Raji (cell line): ENCODE measurements around the gene DHX32.

Experiments
- POLR2A ChIP-seq: IDR thresholded peaks from 2 replicates; pipeline ENCODE4 v1.6.1; 2011; ENCODE audit warnings: low read depth, low read length, control low read depth; ENCODE audit not compliant: insufficient read depth

The DHX32 gene

GRCh38 chr10:125812128-125812750 is 68.9 kb downstream of the DHX32 start:
- no peak for TF ChIP-seq POLR2A

- no peak for TF ChIP-seq POLR2A
Observed at GRCh38 chr10:125811251-125811650, 69.8 kb downstream of the DHX32 start.

- TF ChIP-seq POLR2A = no peak
Observed at GRCh38 chr10:125808047-125808446, 73.0 kb downstream of the DHX32 start.

DNA sequence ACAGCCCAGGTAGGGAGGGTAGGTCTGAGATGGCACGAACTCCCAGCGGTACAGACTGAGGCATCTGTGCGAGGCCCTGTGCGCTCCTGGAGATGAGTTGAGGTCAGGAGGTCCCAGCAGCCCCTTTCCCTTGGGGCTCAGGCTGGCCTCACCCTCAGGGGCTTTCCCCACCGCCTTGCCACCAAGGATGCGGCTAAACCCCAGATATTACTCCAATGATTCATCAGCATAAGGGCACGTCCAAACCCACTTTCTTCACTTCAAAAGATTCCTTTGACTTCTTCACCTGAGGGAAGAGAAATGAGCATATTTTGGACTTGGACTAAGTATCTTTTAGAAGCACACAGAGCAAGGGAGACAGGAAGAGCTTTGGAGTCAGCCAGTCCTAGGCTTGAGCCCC is 78.4 kb downstream of the DHX32 start:
- no peak for TF ChIP-seq POLR2A

DNA sequence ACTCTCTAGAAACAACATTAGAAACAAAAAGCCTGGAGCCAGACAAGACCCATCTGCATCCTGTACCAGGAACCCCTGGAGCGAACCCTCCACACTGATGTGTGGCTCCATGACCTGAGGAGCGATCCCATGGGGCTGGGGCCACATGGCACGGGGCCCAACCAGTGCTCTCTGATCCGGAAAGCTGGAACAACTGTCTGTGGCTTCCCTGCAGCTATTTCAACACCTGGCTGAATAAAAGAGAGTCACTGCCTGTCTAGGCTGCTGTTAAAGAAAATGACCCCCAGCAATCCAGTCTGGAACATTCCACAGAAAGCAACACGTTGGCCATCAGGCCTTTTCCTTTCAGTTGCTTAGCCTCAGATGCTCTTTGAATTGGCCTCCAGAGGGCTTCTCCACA is 79.0 kb downstream of the DHX32 start:
- no peak for TF ChIP-seq POLR2A

DNA sequence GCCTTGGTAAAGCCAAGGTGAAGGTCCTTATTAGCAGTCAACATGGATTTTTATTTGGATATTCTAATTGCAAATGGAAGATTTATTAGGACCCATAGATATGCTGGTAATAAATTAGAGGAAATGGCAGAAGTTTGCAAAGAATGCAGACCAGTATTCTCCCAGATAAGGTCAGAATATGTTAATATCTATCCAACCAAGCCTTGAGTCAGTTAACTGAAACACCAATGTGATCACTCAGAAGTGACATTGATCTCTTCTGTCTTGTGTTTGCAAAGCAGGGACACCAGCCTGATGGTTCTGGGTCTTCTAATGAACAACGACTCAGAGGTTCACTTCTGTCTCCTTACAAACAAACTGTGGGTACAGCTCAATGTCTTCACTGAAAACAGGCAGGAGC is 79.5 kb downstream of the DHX32 start:
- TF ChIP-seq POLR2A = no peak

GRCh38 chr10:125799451-125800182 is 81.5 kb downstream of the DHX32 start:
- TF ChIP-seq POLR2A = no peak

DNA sequence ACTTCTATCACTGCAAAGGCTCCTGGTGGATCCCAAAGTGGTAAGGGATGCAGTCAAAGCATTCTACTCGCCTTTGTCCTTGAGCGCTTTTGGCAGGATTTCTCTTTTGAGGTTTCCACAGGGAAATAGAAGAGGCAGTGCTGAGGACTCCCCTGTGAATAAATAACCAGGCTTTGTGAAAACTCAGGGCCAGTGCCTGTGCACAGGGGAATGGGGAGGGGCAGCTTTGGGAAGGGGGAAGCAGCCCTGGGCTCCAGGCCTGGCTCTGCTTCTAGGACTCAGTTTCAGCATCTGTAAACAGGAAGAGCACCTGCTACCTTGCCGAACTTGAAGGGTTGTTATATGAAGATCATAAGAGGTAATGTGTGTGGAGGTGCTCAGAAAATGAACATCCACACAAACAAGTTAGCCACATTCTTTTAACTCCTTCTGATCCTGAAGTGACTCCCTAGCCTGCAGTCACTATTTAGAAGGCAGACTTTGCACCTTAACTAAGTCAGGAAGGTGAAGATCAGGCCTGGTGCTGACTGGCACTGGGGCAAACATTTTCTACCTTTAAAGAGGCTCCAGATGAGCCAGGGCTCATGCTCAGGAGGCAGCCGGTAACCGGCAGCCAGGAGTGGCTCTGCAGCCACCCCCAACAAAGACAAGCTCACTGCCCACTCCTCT is 83.0 kb downstream of the DHX32 start:
- TF ChIP-seq POLR2A = no peak

DNA sequence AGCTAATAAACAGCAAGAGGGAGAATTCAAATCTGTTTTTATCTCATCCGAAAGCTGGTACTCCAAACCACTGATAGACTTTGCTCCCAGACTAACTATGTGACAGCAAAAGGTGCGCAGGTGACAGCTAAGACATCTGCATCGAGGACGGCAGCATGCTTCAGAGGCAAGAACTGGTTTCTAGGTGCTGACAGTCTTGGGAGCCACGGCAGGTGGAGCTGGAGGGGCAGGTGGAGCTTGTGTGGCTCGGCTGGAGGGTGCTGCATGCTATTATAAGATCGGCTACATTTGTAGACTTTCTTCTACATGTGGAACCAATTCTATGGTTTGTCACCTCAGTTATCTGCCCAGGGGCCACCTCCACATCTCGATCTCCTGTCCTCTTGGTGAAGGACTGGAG is 83.7 kb downstream of the DHX32 start:
- TF ChIP-seq POLR2A = no peak

- TF ChIP-seq POLR2A = no peak
Observed at GRCh38 chr10:125795637-125796190, 85.4 kb downstream of the DHX32 start.

- TF ChIP-seq POLR2A = no peak
Observed at GRCh38 chr10:125795128-125795527, 86.0 kb downstream of the DHX32 start.

DNA sequence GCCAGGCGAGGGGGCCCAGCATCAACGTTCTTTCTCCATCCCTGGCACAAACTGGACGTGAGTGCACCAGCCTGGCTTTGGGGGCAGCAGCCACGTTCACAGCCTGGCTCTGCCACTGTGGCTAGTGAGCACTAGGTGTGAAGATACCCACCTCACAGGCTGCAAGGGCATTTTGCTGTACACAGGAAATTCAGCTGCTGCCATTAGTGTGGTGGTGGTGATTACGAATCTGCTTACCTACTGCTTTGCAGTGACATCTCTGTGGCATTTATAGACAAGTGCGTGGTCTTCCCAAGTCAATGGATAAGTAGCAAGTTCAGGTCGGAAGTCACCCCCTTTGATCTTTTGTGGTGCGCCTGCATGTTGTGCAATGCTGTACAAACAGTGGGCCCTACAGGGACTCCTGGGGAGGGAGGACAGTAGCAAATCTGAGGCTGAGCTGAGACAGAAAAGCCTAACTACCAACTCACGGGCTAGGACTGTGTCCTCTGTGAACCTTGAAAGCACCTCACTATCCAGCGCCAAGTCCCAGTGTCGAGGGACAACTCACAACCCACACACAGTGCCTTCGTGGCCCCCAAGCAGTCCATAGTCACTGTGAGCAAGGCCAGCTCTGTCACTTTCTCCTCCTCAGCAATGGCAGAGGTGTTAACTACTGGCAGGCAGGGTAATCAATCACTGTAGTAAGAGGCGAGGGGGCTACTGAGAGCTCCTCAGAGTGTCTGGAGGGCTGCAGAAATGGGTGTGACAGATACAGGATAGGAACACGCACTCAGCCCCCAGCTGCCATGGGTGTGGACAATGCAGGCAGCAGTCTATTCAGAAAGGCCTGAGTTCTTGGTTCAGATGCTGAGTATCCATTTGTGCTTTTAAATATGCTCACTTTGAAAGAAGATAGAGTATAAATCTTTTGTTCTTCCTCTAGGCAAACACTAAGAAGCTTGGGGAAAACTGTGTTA is 88.5 kb downstream of the DHX32 start:
- TF ChIP-seq POLR2A = no peak

GRCh38 chr10:125788156-125789034 is 92.7 kb downstream of the DHX32 start:
- no peak for TF ChIP-seq POLR2A
